ENCODE data around the gene SSU72. TPM values are rescaled to one million over a fixed set of nuclear protein-coding genes. Genes with fewer than 3 reads are reported as not detected.

The SSU72 gene
- total RNA-seq = 100 to 1,000 TPM in 2 of 4 donors, 10 to 100 TPM in 2; 44.0 to 273 (median 78.4) TPM

- no peaks in the 10 kb centered on the region for H3K4me1 ChIP-seq
- no peaks in the 10 kb centered on the region for H3K27me3 ChIP-seq
- intact Hi-C loops (cut with DNase I; ENCODE audit: low total_unique reads) = no loop called here
- TF ChIP-seq POLR2A (IDR thresholded peaks at IDR 0.05) (peak; percentile 64 to 94), CTCF (IDR thresholded peaks at IDR 0.05) (peak in 1 of 4 experiments; percentile 36)
- no peaks in the 10 kb centered on the region for H3K9me3 ChIP-seq
- peak within 1 kb of the TSS; percentile 84 to 96 for H3K4me3 ChIP-seq
- DNase-seq = peak; percentile 89 to 91
- H3K27ac ChIP-seq = peak within 1 kb of the TSS; percentile 92 to 98
- H3K36me3 ChIP-seq = no peaks in the 10 kb centered on the region
Observed at GRCh38 chr1:1574721-1575537, at the start of gene SSU72. Gene SSU72, minus strand, starts transcription at chr1:1574863. Its CDS starts 306 bp downstream, at chr1:1574557.

- Histone ChIP-seq H3K9me3 (no peaks in the 10 kb centered on the region), H3K27me3 (no peaks in the 10 kb centered on the region), H3K4me1 (no peaks in the 10 kb centered on the region), H3K36me3 (no peaks in the 10 kb centered on the region), H3K4me3 (no peak overlapping the region), H3K27ac (no peak overlapping the region)
- TF ChIP-seq CTCF (IDR thresholded peaks at IDR 0.05) = no peak
- no peak for TF ChIP-seq POLR2A (IDR thresholded peaks at IDR 0.05)
- DNase-seq = no peak
- intact Hi-C loops (cut with DNase I; ENCODE audit: low total_unique reads) = no loop called here
Observed at GRCh38 chr1:1623631-1624442, 49.2 kb upstream of the SSU72 start.

DNA sequence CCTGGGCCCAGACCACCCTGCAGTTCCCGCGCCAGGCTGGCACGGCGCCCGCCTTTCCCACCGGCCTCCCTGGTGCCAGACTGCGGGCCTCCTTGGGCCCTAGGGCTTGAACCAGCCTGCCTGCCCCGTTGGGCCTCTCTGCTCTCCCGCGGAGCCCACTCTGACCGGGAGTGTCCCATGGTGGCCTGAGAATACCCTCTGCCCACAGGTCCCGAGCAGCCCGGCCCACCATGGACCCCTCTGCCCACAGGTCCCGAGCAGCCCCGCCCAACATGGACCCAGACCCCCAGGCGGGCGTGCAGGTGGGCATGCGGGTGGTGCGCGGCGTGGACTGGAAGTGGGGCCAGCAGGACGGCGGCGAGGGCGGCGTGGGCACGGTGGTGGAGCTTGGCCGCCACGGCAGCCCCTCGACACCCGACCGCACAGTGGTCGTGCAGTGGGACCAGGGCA is 48.5 kb upstream of the SSU72 start:
- H3K27me3 ChIP-seq = no peaks in the 10 kb centered on the region
- H3K36me3 ChIP-seq = no peaks in the 10 kb centered on the region
- no peak overlapping the region for H3K4me3 ChIP-seq
- H3K27ac ChIP-seq = no peak overlapping the region
- TF ChIP-seq POLR2A (IDR thresholded peaks at IDR 0.05) = no peak
- TF ChIP-seq CTCF (IDR thresholded peaks at IDR 0.05) = no peak
- H3K9me3 ChIP-seq = no peaks in the 10 kb centered on the region
- no peak for DNase-seq
- no peaks in the 10 kb centered on the region for H3K4me1 ChIP-seq
- intact Hi-C loops (cut with DNase I; ENCODE audit: low total_unique reads) = no loop called here

GRCh38 chr1:1622788-1623094 is 48.1 kb upstream of the SSU72 start:
- no peaks in the 10 kb centered on the region for H3K27me3 ChIP-seq
- TF ChIP-seq CTCF (IDR thresholded peaks at IDR 0.05) = no peak
- TF ChIP-seq POLR2A (IDR thresholded peaks at IDR 0.05) = no peak
- H3K36me3 ChIP-seq = no peaks in the 10 kb centered on the region
- no peak overlapping the region for H3K4me3 ChIP-seq
- no peak overlapping the region for H3K27ac ChIP-seq
- intact Hi-C loops (cut with DNase I; ENCODE audit: low total_unique reads) = no loop called here
- no peaks in the 10 kb centered on the region for H3K4me1 ChIP-seq
- no peak for DNase-seq
- H3K9me3 ChIP-seq = no peaks in the 10 kb centered on the region

All from uterus (tissue), 4 donors.